T-helper 1 cell treated with Interleukin-12 subunit alpha and Interleukin-12 subunit beta and Interleukin-4 antibody, amounts not matched to agents 30 ng/mL and 1 ng/mL, for 36 hours (primary cell): Measurements from ENCODE around the gene GPBP1L1. TPM values are rescaled to one million over a fixed set of nuclear protein-coding genes. Genes with fewer than 3 reads are reported as not detected.
"Not testable (repeated sequence)": the region's sequence is repeated elsewhere in the genome, so short reads cannot be mapped to it uniquely, and the experiment has no call there.

Source experiments
- intact Hi-C: fragments of 100-400 bp; cut with micrococcal nuclease; formaldehyde crosslinking; loops from one replicate; pipeline ENCODE4 v1.15.1; 2024
- total RNA-seq: library from RNA; stranded (reverse); gene quantifications from 2 replicates; pipeline ENCODE4 v1.2.3, GENCODE V29; 2022

The GPBP1L1 gene
- total RNA-seq, 1 donor from 2014 or later: 117 TPM

GRCh38 chr1:45596765-45597164, 89.6 kb downstream of the GPBP1L1 start:
- intact Hi-C loops: not testable (repeated sequence)

GRCh38 chr1:45594412-45594811, 91.9 kb downstream of the GPBP1L1 start:
- intact Hi-C loops: no loop called here

- intact Hi-C loops: loop anchor here (5.0 to 10.0 kb wide), 2 partner anchors 252 to 1615 kb away; partner anchors contain the start of genes ATP6V0B, B4GALT2 and DPH2
Observed at GRCh38 chr1:45589861-45590260, 96.5 kb downstream of the GPBP1L1 start.

- intact Hi-C loops: loop anchor here (1.0 to 10.0 kb wide), 3 partner anchors 164 to 1612 kb away; partner anchors contain the start of genes ATP6V0B, B4GALT2, DPH2 and IPP
Observed at GRCh38 chr1:45586769-45587168, 99.6 kb downstream of the GPBP1L1 start.

- intact Hi-C loops: loop anchor here (1.0 to 10.0 kb wide), 5 partner anchors 165 to 1611 kb away; partner anchors contain the start of genes ATP6V0B, B4GALT2, DPH2 and IPP
Observed at GRCh38 chr1:45585496-45586075, 100.7 kb downstream of the GPBP1L1 start.

- intact Hi-C loops: loop anchor here (2.0 to 10.0 kb wide), 4 partner anchors 257 to 1610 kb away; partner anchors contain the start of genes ATP6V0B, B4GALT2, DPH2 and POMGNT1
Observed at GRCh38 chr1:45585110-45585426, 101.3 kb downstream of the GPBP1L1 start.

GRCh38 chr1:45584351-45585109, 101.8 kb downstream of the GPBP1L1 start:
- intact Hi-C loops: loop anchor here (1.0 to 10.0 kb wide), 11 partner anchors 33 to 1610 kb away; partner anchors contain the start of genes ATP6V0B, B4GALT2, DPH2 and ERI3

GRCh38 chr1:45583666-45584350, 102.5 kb downstream of the GPBP1L1 start, which contains the start of gene NASP:
NASP (plus strand) TSS chr1:45584041; CDS start chr1:45584147, 106 bp downstream.
- intact Hi-C loops: loop anchor here (1.0 to 10.0 kb wide), 22 partner anchors 14 to 1609 kb away; partner anchors contain the start of genes ATP6V0B, B4GALT2, CCDC163 and DPH2

- intact Hi-C loops: loop anchor here (1.0 to 10.0 kb wide), 15 partner anchors 13 to 1608 kb away; partner anchors contain the start of genes ATP6V0B, B4GALT2, CCDC163 and DPH2
Observed at GRCh38 chr1:45583264-45583665, 103.1 kb downstream of the GPBP1L1 start.

Other genes starting within 250 kb of the GPBP1L1 start
- 2.8 and 3.2 TPM in 2 replicates for gene TESK2, start 195.4 kb downstream of the GPBP1L1 start, total RNA-seq
- 3.1 and 3.7 TPM in 2 replicates for gene CCDC163, start 186.5 kb downstream of the GPBP1L1 start, total RNA-seq
- gene MMACHC, start 186.2 kb downstream of the GPBP1L1 start, total RNA-seq: 5.7 and 5.8 TPM in 2 replicates
- 397 and 414 TPM in 2 replicates for gene PRDX1, start 164.6 kb downstream of the GPBP1L1 start, total RNA-seq
- gene AKR1A1, start 135.7 kb downstream of the GPBP1L1 start, total RNA-seq: 177 and 196 TPM in 2 replicates
- 160 and 170 TPM in 2 replicates for gene NASP, start 102.5 kb downstream of the GPBP1L1 start, total RNA-seq
- 4.7 and 5.3 TPM in 2 replicates for gene CCDC17, start 62.5 kb downstream of the GPBP1L1 start, total RNA-seq
- gene TMEM69, start 1.6 kb upstream of the GPBP1L1 start, total RNA-seq: 22.4 TPM in 2 replicates
- 12.5 and 14.0 TPM in 2 replicates for gene IPP, start 64.1 kb upstream of the GPBP1L1 start, total RNA-seq
- gene MAST2, start 117.1 kb upstream of the GPBP1L1 start, total RNA-seq: 23.7 and 26.0 TPM in 2 replicates